T1000 (cell line): ENCODE data around the gene PARD3.

Source experiments
- DNase-seq: peaks from one replicate; lab custom pipeline; 2025; ENCODE audit warnings: mixed read lengths; lab: John Stamatoyannopoulos, UW

PARD3 gene

DNA sequence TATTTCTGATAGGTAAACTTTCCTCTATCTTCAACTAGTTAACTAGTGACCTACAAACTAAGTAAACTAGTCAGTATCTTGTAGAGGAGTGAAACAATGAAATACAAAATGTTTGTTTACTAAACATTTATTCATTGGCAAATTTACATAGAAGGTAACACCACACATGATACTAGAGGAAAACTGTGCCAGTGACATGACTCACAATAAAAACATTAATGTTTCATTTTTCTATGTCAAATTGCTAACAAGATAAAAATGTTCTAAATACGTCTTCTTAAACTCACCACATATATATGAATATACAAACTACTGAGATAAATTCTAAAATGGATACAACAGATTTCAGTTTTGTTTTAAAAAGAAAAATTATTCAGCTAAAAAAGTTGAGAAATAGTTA, 471.3 kb downstream of the PARD3 start:
- DNase-seq: no peak

DNA sequence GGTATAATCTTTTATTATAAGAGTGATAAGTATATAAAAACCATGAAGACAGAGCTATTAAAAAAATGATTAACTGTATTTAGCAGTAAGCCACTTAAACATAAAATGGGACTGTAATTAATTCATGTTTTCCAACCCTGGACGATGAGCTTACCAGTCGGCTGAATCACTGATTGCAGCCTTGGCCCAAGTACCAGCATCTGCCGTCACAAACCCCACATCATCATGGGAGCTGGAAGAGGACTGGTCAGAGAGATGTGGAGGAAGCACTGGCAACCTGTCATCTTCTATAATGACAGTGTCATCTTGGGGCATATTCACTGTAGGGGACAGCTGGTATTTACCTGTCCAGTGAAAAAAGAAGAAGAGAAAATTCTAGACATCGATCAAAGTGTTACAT, 473.6 kb downstream of the PARD3 start:
- no peak for DNase-seq

DNA sequence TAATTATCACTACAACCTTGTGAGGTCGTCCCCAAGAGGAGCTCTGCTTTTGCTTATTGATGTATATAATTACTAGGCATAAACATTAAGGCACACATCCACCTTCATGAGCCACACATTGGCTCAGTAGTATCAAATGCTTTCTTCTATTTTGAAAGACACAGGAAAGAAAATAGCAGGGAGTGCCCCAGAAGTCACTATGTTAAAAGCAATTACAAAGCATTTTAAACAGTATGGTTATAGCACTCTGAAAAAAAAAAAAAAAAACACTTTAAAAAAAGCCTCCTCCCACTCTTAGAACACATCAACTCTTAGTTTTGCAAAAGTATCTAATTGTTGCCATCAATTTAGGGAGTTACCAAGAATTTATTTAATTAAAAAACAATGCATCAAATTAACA, 474.2 kb downstream of the PARD3 start:
- DNase-seq: no peak

DNA sequence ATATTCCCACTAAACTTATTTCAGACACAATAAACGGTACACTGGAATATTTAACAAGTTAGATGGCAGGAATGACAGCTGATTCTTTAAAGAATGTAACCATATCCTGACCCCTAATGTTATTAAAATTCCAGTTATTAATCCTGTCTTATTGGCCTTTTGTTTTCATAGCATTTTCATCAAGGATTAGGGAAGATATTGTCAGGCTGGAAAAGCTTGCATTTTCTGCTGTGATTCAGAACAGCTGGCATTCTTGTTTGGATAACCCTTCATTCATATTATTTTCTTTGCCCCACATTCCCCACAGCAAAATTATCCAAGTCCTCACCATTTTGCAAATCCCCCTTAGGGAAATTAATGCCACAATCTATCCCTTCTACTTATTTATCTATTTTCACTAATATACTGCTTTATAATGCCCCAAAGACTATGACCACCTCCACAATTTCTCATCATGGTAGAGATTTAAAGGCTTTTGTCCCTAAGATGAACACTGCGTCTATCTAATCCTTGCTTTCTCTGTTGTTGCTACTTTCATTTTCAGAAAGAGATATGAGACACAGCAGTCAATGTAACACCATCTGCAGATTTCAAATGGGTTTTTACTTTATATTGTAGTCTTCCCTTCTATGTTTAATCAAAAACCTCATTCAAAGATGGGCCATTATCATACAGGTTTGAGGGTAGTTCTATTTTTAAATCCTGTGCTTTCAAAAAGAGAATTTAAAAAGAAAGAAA, 475.1 kb downstream of the PARD3 start:
- DNase-seq: no peak

DNA sequence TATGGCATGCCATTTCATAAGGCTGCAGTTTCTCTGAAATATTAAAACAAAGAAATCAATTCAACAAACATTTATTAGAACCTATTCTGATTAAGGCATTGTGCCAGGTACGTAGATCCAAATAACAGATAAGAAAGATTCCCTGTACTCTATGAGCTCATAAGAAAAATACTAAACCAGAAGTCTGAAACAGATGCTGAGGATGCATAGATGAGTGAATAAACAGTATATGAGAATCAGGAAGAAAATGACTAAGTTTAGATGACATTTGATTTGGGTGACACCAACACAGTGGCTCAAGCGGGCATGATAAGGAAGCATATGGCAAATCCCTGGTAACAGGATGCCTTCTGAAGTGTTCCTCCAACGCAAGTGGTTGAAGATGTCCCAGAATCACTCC, 477.2 kb downstream of the PARD3 start:
- no peak for DNase-seq

DNA sequence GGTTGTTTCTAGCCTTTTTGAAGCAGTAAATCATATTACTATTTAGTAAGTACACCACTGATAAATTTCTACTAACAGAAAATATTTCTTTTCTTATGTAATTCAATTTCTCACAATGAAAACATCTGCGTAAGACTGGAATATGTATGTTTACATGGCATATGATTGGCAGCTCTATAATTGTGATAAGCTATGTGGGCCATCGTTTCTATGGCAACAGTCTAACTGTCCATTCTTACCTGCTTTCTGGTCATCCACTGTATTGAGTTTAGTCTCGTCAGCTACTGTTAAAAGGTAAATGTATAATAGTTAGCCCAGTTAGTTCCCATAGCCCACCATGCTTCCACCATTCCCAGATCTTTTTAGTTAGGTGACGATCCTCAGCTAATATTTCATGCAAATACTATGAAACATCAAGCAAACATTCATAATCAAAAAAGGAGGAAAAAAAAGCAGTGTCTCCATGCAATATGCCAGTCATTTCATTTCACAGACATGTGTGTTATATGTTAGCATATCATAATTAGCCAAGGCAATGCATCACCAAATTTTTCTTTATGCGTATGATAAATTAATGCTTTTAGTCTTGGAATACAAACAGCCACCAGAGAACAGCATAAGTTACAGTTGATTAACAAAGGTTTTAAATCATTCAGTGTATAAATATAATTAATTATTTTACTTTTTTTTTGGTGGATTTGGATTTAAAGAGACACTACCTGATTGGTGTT, 479.0 kb downstream of the PARD3 start:
- DNase-seq: no peak

DNA sequence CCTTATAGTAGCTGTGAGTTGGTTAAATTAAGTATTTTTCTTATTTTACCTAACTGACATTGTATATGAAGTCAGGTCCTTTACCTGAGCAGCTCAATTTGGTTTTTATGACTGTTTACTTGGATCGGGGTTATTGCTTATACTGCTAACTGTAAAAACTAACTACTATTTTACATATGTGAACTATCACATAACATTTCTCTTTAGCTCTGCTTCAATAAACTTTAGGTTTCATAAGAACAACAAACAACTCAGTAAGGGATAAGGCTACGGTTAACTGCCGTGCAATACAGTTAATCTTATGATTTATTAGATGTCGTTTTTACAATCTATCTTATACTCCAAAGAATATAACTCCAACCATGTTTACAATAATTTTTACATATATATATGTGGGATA, 480.2 kb downstream of the PARD3 start:
- no peak for DNase-seq

DNA sequence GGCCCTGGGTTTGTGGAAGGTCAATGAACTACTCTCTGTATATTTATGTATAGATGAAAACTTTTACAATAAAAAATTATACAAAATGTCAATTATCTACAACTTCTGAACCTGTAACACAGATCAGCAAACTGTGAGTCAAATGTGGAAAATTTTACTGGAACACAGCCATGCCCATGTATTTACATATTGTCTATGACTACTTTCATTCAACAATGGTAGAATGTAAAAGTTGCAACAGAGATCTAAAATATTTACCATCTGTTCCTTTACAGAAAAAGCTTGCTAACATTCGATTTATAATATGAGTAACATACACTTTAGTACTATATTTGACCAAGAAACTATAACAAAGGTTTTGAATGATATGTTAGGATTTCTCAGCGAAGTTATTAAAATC, 481.6 kb downstream of the PARD3 start:
- no peak for DNase-seq

DNA sequence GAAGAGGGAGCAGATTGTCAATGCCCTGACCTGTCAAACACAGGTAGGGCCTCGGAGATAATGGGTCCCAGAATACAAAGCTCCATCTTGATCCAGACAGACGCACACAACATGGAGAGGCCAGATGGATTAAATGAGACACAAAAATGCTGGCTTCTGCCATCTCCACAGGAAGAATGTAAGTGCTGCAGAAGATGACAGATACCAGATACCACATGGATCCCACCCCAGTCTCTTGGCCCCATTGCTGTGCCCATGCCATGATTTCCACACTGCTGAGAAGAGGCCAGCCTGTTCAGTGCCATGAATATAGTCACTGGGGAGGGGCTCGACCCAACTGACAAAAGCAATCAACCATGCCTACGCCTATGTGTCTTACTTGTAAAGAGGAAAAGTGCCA, 487.9 kb downstream of the PARD3 start:
- no peak for DNase-seq

DNA sequence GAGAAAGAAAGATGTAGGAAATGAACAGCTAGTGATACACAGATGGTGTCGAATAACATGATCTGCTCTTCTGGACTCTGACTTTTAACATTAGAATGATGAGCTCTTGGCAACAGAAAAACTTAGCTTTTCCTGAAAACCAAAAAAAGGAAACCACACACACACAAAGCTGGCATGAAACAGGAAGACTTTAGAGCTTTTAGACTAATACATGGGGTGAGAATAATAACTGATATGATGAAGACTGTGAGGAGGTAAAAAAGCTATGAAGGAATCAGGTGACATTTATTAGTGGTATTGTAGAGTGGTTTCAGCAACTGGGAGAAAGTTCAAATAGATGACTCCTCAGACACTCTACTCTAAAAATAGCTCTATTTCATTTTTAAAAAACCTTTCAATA, 491.9 kb downstream of the PARD3 start:
- DNase-seq: no peak

DNA sequence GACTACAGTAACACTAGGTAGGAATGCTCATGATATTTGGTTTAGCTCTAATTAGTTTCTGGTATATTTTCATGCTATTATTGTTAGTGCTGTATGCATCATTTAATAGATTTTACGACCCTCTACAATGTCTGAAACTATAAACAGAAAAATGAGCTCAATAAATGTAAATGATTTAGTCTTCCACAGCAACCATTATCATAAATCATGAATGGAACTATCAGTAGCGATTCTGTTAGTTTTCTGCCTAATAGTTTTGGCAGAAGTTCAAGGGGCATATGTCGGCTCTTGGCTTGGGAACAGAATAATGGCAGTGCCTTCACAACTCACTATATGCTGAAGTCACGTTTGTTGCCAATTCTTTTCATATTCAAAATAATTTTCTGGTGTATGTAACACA, 494.8 kb downstream of the PARD3 start:
- DNase-seq: no peak

DNA sequence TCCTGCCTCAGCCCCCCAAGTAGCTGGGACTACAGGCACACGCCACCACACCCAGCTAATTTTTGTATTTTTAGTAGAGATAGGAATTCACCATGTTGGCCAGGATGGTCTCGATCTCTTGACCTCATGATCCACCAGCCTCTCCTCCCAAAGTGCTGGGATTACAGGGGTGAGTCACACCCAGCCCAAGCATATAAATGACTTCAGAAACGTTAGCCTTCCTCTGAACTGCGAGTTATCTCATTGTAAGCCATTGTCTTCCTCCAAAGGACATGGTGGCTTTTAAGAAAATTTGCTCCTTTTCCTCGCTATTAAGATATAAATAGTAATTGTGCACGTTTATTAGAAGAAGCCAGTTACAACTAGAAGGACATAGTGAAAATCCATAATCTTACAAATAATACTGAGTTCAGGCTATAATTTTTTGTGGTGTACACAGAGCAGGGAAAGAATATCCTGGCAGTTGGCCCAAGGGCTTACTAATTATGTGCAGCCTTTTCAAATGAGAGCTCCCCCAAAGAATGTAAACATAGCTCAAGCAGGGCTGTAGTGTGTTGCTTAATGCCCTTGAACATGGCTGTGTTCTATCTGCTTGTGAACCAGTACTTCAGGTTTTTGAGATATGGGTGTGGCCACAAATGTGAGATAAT, 495.8 kb downstream of the PARD3 start:
- peak; percentile 14 for DNase-seq

DNA sequence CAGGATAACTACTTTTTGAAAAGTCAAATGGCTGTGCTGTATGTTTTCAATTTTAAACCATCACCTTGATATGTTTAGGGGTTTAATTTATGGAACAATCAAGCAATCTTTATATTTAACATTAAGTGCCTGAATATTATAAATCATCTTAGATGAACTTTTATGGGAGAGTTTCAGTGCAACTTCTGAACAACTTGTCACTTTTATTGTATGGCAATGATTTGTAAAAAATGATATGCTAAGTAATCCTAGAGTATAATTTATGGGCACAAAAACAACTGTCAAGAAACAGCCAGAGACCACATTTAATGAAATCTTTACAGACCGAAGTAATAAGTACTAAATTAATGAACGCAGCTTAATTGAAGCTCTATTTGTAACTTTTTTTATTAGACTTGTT, 498.9 kb downstream of the PARD3 start:
- no peak for DNase-seq

DNA sequence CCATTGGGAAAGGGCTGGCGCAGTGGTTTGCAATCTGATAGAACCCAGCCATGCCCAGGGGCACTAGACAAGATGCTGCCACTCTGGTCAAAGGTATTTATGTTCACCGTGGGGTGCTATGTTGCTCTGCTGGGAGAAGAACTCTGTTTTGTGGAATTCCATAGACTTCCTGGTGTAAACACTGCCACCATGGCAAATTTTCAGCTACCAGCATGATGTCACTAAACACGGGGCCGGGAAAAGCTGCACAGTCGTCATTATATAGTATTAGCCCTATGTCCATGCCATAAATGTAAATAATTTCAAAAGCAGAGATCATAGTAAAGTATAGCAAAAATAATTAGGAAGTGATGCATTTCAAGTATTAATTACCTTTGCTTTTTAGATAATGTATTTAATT, 500.6 kb downstream of the PARD3 start:
- no peak for DNase-seq

DNA sequence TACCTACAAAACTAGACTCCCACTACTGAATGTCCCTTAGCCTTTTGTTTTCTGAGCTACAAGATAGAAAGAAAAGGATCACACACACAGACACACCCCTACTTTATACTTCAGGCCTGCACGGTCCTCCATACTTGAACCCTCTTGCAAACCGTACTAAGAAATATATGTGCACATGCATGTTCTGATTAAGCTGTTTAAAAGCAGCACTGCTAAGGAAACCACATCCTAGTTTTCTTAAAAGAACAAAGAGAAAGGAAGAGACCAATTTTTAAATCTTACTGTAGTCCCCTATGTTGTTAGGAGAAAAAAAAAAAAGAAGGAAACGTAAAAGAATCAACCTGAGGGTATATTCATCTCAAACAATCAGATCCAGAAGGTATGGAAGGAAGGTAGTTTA, 501.2 kb downstream of the PARD3 start:
- no peak for DNase-seq

DNA sequence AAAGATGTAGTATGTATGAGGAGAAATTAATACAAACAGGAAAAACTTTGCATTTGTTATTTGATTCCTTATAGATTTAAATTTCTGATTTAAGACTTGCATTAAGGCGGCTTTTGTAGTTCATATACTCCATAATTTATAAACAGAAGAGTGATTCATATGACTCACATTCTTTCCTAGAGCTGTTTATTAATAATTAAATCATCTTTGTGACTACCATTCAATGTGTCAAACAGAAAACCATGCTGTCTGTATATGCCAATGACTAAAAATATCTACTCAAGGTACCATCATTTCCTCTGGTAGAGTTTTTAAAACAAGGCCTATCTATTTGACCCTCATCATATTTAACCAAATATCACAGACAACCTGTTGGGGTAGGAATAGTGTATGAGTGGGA, 501.7 kb downstream of the PARD3 start:
- DNase-seq: no peak

DNA sequence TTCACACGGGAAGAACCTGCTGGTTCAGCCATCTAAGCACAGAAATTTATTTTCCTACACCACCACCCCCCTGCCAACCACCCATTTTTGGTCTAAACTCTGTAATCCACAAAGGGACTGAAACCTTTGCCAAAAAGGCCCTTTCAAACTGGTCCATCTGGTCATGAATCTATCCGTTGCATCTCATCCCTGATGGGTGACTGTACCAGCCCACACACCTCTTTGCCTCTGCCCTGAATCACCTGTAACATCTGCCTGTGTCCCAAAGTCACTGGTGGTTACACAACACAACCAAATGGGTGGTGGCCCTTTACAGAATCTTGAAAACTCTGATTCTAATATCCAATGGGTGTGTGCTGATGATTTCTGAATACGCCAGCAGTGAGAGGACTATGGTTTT, 503.4 kb downstream of the PARD3 start:
- no peak for DNase-seq

DNA sequence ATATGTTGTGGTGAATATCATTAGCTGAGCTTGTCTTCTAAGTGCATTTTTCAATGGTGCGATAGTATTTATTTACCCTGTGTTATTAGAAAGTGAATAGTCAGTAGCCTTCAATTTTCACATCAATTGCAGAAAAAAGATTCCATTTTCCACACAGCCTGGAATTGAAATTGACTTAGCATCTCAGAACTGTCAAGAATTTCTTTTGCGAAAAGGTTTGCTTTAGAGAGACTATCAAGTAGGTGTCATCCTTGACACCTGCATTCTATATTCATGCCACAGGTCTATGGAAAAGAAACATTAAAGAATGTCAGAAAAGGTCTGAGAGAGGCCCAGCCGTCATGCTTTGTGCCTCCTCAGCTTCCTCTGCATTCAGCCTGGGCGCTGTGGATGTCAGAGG, 504.9 kb downstream of the PARD3 start:
- DNase-seq: no peak

DNA sequence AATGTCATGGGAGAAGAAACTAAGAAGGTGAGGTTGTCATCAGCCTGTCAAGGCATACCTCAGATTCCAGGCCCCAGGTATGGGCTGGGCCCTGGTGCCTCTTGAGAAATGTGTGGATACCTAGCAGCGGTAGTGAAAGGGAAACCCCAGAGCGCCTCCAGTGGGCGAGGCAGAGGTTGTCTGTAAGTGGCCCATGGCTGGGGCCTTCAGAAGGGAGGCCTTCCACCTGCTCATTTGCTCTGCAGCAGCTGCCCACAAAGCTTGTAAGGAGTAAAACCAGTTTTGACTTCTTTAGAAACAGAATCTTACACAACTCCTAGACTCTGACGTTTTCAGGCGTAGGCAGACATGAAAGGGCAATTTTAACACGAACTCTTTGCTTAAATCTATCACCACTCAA, 509.9 kb downstream of the PARD3 start:
- no peak for DNase-seq

DNA sequence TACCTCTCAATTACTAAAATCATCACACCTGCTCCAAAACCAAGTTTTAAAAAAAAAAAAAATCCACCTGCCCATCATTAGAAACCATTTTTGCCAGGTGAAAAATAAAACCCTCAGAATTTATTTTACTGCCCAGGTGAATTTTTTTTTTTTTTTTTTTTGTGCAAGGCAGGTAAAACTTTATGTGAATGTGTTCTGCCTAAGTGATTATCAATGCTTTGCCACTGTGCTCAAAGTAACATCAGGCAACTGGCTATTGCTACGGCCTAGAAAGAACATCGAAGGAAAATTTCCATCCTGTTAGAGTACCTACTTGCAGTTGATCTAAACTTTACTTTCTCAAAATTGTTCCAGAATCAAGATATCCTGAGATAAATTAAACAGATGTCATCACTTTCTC, 512.1 kb downstream of the PARD3 start:
- DNase-seq: no peak

DNA sequence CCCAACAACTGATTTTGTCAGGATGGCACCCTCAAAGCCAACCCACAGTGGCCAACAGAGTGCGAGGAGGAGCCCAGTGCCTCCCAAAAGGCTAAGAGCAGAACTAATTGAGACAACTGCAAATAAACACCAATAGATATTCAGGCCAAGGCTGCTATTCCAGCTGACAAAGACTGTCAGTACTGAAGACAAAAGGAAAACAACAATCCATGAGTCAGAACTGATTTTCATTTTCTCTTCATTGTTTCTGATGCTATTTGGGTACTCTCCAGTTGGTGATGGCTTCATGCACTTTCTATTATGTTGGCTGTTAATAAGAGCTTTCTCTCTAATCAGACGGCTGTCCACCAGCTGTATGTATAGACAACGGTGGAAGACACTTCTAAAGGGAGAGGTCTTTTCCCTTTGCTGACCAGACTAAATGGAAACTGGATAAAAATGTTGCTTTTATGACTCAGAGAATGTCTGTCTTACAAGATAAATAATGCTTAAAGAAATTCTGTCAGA, 515.9 kb downstream of the PARD3 start:
- DNase-seq: no peak

DNA sequence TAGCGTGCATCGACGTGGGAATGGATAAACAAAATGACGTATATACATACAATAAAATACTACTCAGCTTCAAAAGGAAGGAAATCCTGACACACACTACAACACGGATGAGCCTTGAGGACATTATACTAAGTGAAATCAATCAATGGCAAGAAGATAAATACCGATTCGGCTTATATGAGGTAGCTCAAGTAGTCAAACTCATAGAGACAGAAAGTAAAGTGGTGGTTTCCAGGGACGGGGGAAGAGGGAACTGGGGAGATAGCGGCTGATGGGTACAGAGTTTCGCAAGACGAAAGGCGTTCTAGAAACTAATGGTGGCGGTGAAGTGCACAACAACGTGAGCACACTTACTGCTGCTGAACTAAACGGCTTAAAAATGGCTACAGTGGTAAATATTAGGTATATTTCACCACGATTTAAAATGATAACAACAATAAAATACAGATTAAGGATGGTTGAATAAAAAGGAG, 516.7 kb downstream of the PARD3 start:
- DNase-seq: no peak
